Measurements from ENCODE around the gene SHMT1.

The SHMT1 gene

GRCh38 chr17:18327093-18327492 is 36.3 kb downstream of the SHMT1 start:
- no peak for ATAC-seq
- TF ChIP-seq ZC3H10 (CRISPR knock-in tag; IDR thresholded peaks at IDR 0.05) = no peak
- no peak for TF ChIP-seq ESRRG (CRISPR knock-in tag; IDR thresholded peaks at IDR 0.05)
- TF ChIP-seq ARNTL (CRISPR knock-in tag; IDR thresholded peaks at IDR 0.05; ENCODE audit: borderline replicate concordance, low read depth) = no peak
- TF ChIP-seq CREB5 (CRISPR knock-in tag; IDR thresholded peaks at IDR 0.05; ENCODE audit: low read depth) = no peak
- TF ChIP-seq RARB (CRISPR knock-in tag; IDR thresholded peaks at IDR 0.05) = no peak
- no peak for TF ChIP-seq BACH2 (CRISPR knock-in tag; IDR thresholded peaks at IDR 0.05; ENCODE audit: borderline replicate concordance)
- no peak for TF ChIP-seq POU6F1 (CRISPR knock-in tag; IDR thresholded peaks at IDR 0.05; ENCODE audit: borderline replicate concordance, low read depth)
- no peak for TF ChIP-seq GLIS3 (CRISPR knock-in tag; IDR thresholded peaks at IDR 0.05)
- TF ChIP-seq PPARA (CRISPR knock-in tag; IDR thresholded peaks at IDR 0.05; ENCODE audit: borderline replicate concordance) = no peak
- no peak for TF ChIP-seq ZNF8 (CRISPR knock-in tag; IDR thresholded peaks at IDR 0.05)
- no peak for TF ChIP-seq TSHZ2 (CRISPR knock-in tag; IDR thresholded peaks at IDR 0.05)
- no peak for TF ChIP-seq ZFP3 (CRISPR knock-in tag; IDR thresholded peaks at IDR 0.05)

- no peak for ATAC-seq
- TF ChIP-seq PATZ1 (CRISPR knock-in tag; IDR thresholded peaks at IDR 0.05; ENCODE audit: borderline replicate concordance) = no peak
- TF ChIP-seq ZNF8 (CRISPR knock-in tag; IDR thresholded peaks at IDR 0.05) = no peak
- TF ChIP-seq GLIS3 (CRISPR knock-in tag; IDR thresholded peaks at IDR 0.05) = no peak
- TF ChIP-seq SNAI2 (CRISPR knock-in tag; IDR thresholded peaks at IDR 0.05) = no peak
- TF ChIP-seq ZNF70 (CRISPR knock-in tag; IDR thresholded peaks at IDR 0.05) = no peak
- TF ChIP-seq ESRRG (CRISPR knock-in tag; IDR thresholded peaks at IDR 0.05) = no peak
- TF ChIP-seq CSDC2 (CRISPR knock-in tag; IDR thresholded peaks at IDR 0.05) = no peak
- no peak for TF ChIP-seq ZC3H10 (CRISPR knock-in tag; IDR thresholded peaks at IDR 0.05)
- no peak for TF ChIP-seq ISL1 (CRISPR knock-in tag; IDR thresholded peaks at IDR 0.05)
- TF ChIP-seq ZNF565 (CRISPR knock-in tag; conservative IDR thresholded peaks at IDR 0.05; ENCODE audit: low read depth) = no peak
Observed at GRCh38 chr17:18326572-18326971, 36.8 kb downstream of the SHMT1 start.

- ATAC-seq = no peak
- TF ChIP-seq TCF4 (CRISPR knock-in tag; IDR thresholded peaks at IDR 0.05; ENCODE audit: borderline replicate concordance) (no peak), ZNF8 (CRISPR knock-in tag; IDR thresholded peaks at IDR 0.05) (no peak), TSHZ2 (CRISPR knock-in tag; IDR thresholded peaks at IDR 0.05) (no peak), ZNF70 (CRISPR knock-in tag; IDR thresholded peaks at IDR 0.05) (no peak), CSDC2 (CRISPR knock-in tag; IDR thresholded peaks at IDR 0.05) (no peak), POU6F1 (CRISPR knock-in tag; IDR thresholded peaks at IDR 0.05; ENCODE audit: borderline replicate concordance, low read depth) (no peak), TOX (CRISPR knock-in tag; IDR thresholded peaks at IDR 0.05; ENCODE audit: borderline replicate concordance) (no peak), CREB5 (CRISPR knock-in tag; IDR thresholded peaks at IDR 0.05; ENCODE audit: low read depth) (no peak), CSRNP3 (CRISPR knock-in tag; IDR thresholded peaks at IDR 0.05) (no peak), SNAI2 (CRISPR knock-in tag; IDR thresholded peaks at IDR 0.05) (no peak), ARNTL (CRISPR knock-in tag; IDR thresholded peaks at IDR 0.05; ENCODE audit: borderline replicate concordance, low read depth) (no peak), ZC3H10 (CRISPR knock-in tag; IDR thresholded peaks at IDR 0.05) (no peak), PPARA (CRISPR knock-in tag; IDR thresholded peaks at IDR 0.05; ENCODE audit: borderline replicate concordance) (no peak), ZFP30 (CRISPR knock-in tag; IDR thresholded peaks at IDR 0.05) (no peak), ISL1 (CRISPR knock-in tag; IDR thresholded peaks at IDR 0.05) (no peak), BACH2 (CRISPR knock-in tag; IDR thresholded peaks at IDR 0.05; ENCODE audit: borderline replicate concordance) (no peak)
Observed at GRCh38 chr17:18326039-18326438, 37.3 kb downstream of the SHMT1 start.

Data from SK-N-SH treated with all-trans-retinoic acid at 6 μM for 48 hours (cell line).